PC-3 (cell line): ENCODE results near the gene NKD2. TPM values are rescaled to one million over a fixed set of nuclear protein-coding genes. Genes with fewer than 3 reads are reported as not detected.

Experiments
- ATAC-seq: fragments of 200-7000 bp; cut with Tn5 transposase; 2 replicates; pipeline ENCODE4 v1.9.1; 2020; ENCODE audit warnings: mild to moderate bottlenecking, moderate library complexity
- BruUV-seq: library from RNA; stranded (reverse); fragments of 400-500 nt; replicated peaks from 2 replicates; lab custom pipeline; 2021; lab: Mats Ljungman, UMichigan
- CTCF ChIA-PET: fragments of 300-600 bp; sonication (Branson Sonifier 250); formaldehyde crosslinking; loops from one replicate; lab custom pipeline; 2022; ENCODE audit warnings: antibody characterized with exemption; lab: Charles Lee
- POLR2A ChIA-PET: fragments of 300-600 bp; sonication (Branson Sonifier 250); formaldehyde crosslinking; loops from one replicate; lab custom pipeline; 2022; ENCODE audit warnings: antibody characterized with exemption; ENCODE audit not compliant: unreplicated experiment; lab: Charles Lee
- DNase-seq: peaks from one replicate; pipeline ENCODE4 v3.0.0-alpha.2; 2015
- H2AFZ ChIP-seq: fragments of 300-600 bp; sonication (generic); 2 replicates; pipeline ENCODE4 v1.6.0; 2016; ENCODE audit warnings: antibody characterized with exemption, low read length
- H3F3A ChIP-seq: fragments of 300-600 bp; sonication (generic); one replicate; pipeline ENCODE4 v1.6.0; 2017; ENCODE audit warnings: antibody characterized with exemption, low read length, control low read depth, mild to moderate bottlenecking; ENCODE audit not compliant: unreplicated experiment
- H3K27ac ChIP-seq: fragments of 300-600 bp; sonication (generic); 2 replicates; pipeline ENCODE4 v1.5.1; 2016; ENCODE audit warnings: mild to moderate bottlenecking, low read length
- H3K27me3 ChIP-seq: fragments of 300-600 bp; sonication (generic); 2 replicates; pipeline ENCODE4 v1.6.1; 2016; ENCODE audit warnings: low read length, mixed read lengths
- H3K36me3 ChIP-seq: fragments of 300-600 bp; sonication (generic); 2 replicates; pipeline ENCODE4 v1.6.1; 2016; ENCODE audit warnings: low read depth, mixed run types, low read length, mixed read lengths
- H3K4me1 ChIP-seq: fragments of 300-600 bp; sonication (generic); 2 replicates; pipeline ENCODE4 v1.5.1; 2016; ENCODE audit warnings: low read length; ENCODE audit not compliant: insufficient read depth
- H3K4me2 ChIP-seq: fragments of 300-600 bp; sonication (generic); 2 replicates; pipeline ENCODE4 v1.6.0; 2016; ENCODE audit warnings: low read length
- H3K4me3 ChIP-seq: fragments of 300-600 bp; sonication (generic); 2 replicates; pipeline ENCODE4 v1.5.1; 2016; ENCODE audit warnings: mild to moderate bottlenecking, low read length, mixed read lengths
- H3K79me2 ChIP-seq: fragments of 300-600 bp; sonication (generic); 2 replicates; pipeline ENCODE4 v1.6.1; 2017; ENCODE audit warnings: low read length, mixed read lengths
- H3K9ac ChIP-seq: fragments of 300-600 bp; sonication (generic); 2 replicates; pipeline ENCODE4 v1.6.0; 2016; ENCODE audit warnings: mild to moderate bottlenecking, low read length
- H3K9me2 ChIP-seq: fragments of 300-600 bp; sonication (generic); replicated peaks from 2 replicates; pipeline ENCODE4 v1.6.1; 2016; ENCODE audit warnings: mixed run types, low read length, mixed read lengths
- H3K9me3 ChIP-seq: fragments of 300-600 bp; sonication (generic); 2 replicates; pipeline ENCODE4 v1.6.1; 2016; ENCODE audit warnings: low read length, mixed read lengths
- H4K20me1 ChIP-seq: fragments of 300-600 bp; sonication (generic); 2 replicates; pipeline ENCODE4 v1.6.1; 2016; ENCODE audit warnings: low read length, mixed read lengths
- EZH2 ChIP-seq: fragments of 300-600 bp; sonication (generic); IDR thresholded peaks from one replicate; pipeline ENCODE4 v1.6.1; 2017; ENCODE audit warnings: antibody characterized with exemption, mild to moderate bottlenecking, low read length; ENCODE audit not compliant: unreplicated experiment
- EZH2phosphoT487 ChIP-seq: fragments of 300-600 bp; sonication (generic); IDR thresholded peaks from 2 replicates; pipeline ENCODE4 v1.6.1; 2018; ENCODE audit warnings: mild to moderate bottlenecking, antibody characterized with exemption, low read length, borderline replicate concordance
- intact Hi-C: fragments of 100-400 bp; cut with micrococcal nuclease; formaldehyde crosslinking; loops from 2 replicates; pipeline ENCODE4 v1.9.0; 2023
- total RNA-seq: library from RNA; depleted of rRNA; stranded (reverse); fragments of >200 nt; gene quantifications from 2 replicates; pipeline ENCODE4 v1.2.3, GENCODE V29; 2014
- TF ChIP-seq, protein P1 (sequence below): fragments of 300-600 bp; sonication (generic); conservative IDR thresholded peaks from 2 replicates; pipeline ENCODE4 v1.5.1; 2017; ENCODE audit warnings: antibody characterized with exemption, low read depth, mild to moderate bottlenecking, low read length

NKD2 gene
- total RNA-seq, 1 experiment from 2014 or later, result 1.6 TPM

DNA sequence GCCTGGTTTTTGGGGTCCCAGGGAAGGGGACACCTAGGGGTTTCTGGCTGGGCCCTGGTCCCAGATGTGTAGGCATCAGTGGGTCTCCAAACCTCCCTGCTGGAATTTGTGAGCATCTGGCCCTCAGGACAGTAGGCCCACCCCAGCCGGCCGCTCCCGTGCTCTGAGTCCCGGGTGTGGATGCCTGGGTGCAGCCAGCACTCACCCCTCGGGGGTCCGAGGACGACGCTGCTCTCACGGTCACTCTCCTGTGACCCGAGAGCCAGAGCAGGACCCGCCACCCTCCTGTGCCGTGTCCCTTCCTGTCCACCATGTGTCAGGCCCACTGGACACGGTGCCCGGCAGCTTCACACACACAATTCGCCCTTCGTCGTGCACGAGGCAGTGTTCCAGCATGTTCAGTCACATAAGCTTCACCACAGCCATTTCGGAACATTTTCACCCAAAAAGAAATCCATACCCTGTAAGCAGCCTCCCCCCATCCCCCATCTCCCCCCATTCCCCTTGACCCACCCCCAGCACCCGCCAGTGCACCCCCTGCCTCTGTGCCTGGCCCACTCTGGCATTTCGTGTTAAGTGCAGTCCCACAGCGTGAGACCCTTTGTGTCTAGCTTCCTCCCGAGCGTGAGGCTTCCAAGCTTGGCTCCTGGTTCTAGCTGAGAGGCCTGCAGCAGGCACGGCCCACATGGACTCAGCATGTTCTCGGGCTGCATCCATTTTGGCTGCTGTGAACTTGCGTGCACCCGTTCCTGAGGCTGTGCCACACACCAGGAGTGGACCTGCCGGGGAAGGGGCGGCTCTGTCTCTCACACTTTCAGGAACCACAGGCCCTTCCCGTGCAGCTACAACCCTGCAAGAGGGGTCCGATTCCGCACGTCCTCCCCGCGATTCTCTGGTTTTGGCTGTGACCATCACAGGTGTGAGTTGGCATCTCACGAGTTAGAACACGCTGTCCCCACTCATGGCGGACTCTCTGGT lies 40.5 kb downstream of the NKD2 start:
- H3K4me1 ChIP-seq, result no peaks in the 10 kb centered on the region
- no peaks in the 10 kb centered on the region for H3K9me2 ChIP-seq
- no peak overlapping the region for H3K4me2 ChIP-seq
- H3K27me3 ChIP-seq, result no peaks in the 10 kb centered on the region
- H3K9me3 ChIP-seq, result no peaks in the 10 kb centered on the region
- no peak overlapping the region for H3K4me3 ChIP-seq
- POLR2A ChIA-PET, result no interaction called here
- no peaks in the 10 kb centered on the region for H4K20me1 ChIP-seq
- no peak overlapping the region for H2AFZ ChIP-seq
- no peak overlapping the region for H3K27ac ChIP-seq
- DNase-seq (no peak), ATAC-seq (no peak)
- H3K36me3 ChIP-seq, result no peaks in the 10 kb centered on the region; the same call in 1 of the 2 replicates
- CTCF ChIA-PET, result no interaction called here
- intact Hi-C loops, result no loop called here
- no peak for TF ChIP-seq EZH2phosphoT487
- TF ChIP-seq, protein P1, sequence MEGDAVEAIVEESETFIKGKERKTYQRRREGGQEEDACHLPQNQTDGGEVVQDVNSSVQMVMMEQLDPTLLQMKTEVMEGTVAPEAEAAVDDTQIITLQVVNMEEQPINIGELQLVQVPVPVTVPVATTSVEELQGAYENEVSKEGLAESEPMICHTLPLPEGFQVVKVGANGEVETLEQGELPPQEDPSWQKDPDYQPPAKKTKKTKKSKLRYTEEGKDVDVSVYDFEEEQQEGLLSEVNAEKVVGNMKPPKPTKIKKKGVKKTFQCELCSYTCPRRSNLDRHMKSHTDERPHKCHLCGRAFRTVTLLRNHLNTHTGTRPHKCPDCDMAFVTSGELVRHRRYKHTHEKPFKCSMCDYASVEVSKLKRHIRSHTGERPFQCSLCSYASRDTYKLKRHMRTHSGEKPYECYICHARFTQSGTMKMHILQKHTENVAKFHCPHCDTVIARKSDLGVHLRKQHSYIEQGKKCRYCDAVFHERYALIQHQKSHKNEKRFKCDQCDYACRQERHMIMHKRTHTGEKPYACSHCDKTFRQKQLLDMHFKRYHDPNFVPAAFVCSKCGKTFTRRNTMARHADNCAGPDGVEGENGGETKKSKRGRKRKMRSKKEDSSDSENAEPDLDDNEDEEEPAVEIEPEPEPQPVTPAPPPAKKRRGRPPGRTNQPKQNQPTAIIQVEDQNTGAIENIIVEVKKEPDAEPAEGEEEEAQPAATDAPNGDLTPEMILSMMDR, result no peak
- no peak for TF ChIP-seq EZH2
- no peaks in the 10 kb centered on the region for H3F3A ChIP-seq
- BruUV-seq, result no TSS peak
- H3K9ac ChIP-seq, result no peak overlapping the region
- no peaks in the 10 kb centered on the region for H3K79me2 ChIP-seq

DNA sequence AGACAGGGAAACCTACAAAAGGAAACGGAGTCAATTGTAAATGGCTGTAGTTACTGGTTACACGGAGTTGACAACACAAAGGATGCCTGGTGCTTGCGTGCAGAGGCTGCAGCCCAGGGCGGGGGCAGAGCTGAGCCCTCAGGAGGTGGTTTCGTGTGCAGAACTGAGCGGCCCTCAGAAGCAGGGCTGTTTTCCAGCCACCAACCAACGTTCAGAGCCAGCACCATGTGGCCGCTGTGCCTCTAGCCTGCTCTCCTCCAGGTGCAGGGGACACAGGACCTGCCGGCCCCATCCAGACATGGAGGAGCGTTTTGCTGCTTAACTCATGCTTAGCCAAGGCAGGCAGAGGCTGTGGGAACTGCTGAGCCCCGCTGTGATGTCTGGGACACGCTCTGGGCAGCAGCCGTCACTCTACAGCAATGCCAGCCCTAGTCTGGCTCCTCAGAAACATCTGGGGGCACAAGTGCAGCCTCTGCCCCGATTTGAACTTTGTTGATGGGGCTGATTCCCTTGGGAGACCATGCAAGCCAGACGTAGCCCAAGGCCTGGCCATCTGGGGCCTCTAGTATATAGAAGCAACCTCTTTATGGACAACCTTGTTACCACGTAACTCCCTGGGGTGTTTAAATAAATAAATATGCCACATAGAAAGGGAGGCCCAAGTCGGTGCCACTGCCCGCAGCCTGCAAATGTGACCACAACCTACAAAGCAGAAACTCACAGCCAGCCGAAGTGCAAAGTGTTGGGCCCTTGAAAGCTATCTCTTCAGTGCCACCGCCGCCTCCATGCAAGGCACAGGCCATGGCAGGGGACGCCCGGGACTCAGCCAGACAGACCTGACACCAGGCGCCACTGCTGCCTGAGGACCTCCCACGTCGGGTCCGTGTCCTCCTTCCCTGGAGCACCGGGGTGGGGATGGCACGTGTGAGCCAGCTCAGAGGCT lies 42.1 kb downstream of the NKD2 start:
- Histone ChIP-seq H3K4me3 (no peak overlapping the region), H3K79me2 (no peaks in the 10 kb centered on the region), H3K4me1 (no peaks in the 10 kb centered on the region), H3K9me2 (no peaks in the 10 kb centered on the region), H3K27ac (no peak overlapping the region), H3K9me3 (no peaks in the 10 kb centered on the region), H4K20me1 (no peaks in the 10 kb centered on the region), H3K36me3 (peaks cover 4% of the 10 kb centered on the region; the same call in 1 of the 2 replicates), H3F3A (no peaks in the 10 kb centered on the region), H2AFZ (no peak overlapping the region), H3K4me2 (no peak overlapping the region), H3K27me3 (no peaks in the 10 kb centered on the region), H3K9ac (no peak overlapping the region)
- BruUV-seq, result no TSS peak
- POLR2A ChIA-PET, result no interaction called here
- intact Hi-C loops, result no loop called here
- TF ChIP-seq EZH2, result no peak
- TF ChIP-seq, protein P1, result no peak
- TF ChIP-seq EZH2phosphoT487, result no peak
- ATAC-seq (no peak), DNase-seq (no peak)
- CTCF ChIA-PET, result no interaction called here
